Nephron progenitor cell (in vitro differentiated cells): ENCODE results near the gene MIGA1.

Source experiments
- DNase-seq: peaks from one replicate; pipeline ENCODE4 v3.0.0; 2021
- H3K27ac Mint-ChIP-seq: 2 replicates; pipeline ENCODE4 v1.8.0; 2021; ENCODE audit warnings: mild to moderate bottlenecking, moderate library complexity, mixed read lengths
- H3K27me3 Mint-ChIP-seq: 2 replicates; pipeline ENCODE4 v1.8.0; 2021; ENCODE audit warnings: mild to moderate bottlenecking, low read depth, mixed read lengths; ENCODE audit not compliant: poor library complexity
- H3K36me3 Mint-ChIP-seq: 2 replicates; pipeline ENCODE4 v1.8.0; 2021; ENCODE audit warnings: low read depth, mixed read lengths
- H3K4me1 Mint-ChIP-seq: 2 replicates; pipeline ENCODE4 v1.8.0; 2021; ENCODE audit warnings: mixed read lengths
- H3K4me3 Mint-ChIP-seq: 2 replicates; pipeline ENCODE4 v1.8.0; 2021; ENCODE audit warnings: mild to moderate bottlenecking, moderate library complexity, mixed read lengths
- H3K9me3 Mint-ChIP-seq: 2 replicates; pipeline ENCODE4 v1.8.0; 2021; ENCODE audit warnings: mild to moderate bottlenecking, moderate library complexity, mixed read lengths
- TF ChIP-seq, protein P1 (sequence below): fragments of 200-600 bp; sonication (generic); IDR thresholded peaks from 2 replicates; pipeline ENCODE4 v1.5.0; 2021; ENCODE audit warnings: antibody characterized with exemption

MIGA1 gene

DNA sequence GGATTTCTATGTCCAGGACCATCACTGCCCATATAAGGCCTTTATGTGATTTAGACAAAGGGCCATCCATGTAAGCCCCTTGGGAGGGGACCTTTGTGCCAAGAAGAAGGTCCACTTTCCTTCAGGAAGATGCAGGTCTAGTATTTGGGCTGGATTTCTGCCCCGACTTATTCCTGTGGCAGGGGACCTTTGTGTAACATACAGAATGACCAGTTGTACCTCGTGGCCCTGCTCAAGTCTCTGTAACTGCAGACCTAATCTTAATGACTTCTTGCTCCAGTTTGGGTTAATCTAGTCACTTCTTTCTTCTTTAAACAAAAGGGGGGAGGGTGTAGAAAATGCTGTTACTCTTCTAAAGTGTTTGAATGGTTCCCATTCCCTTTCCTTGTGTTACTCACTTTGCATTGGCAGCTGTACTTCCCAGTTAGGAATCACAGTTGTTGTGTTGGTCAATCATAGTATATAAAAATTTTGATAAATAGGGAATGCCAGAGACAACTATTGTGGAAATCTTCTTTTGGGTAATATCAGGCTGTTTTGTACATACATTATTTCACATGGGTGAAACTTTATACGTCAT is 54.2 kb downstream of the MIGA1 start:
- H3K27me3 Mint-ChIP-seq: peaks cover 3% of the 10 kb centered on the region
- DNase-seq: no peak
- TF ChIP-seq, protein P1, sequence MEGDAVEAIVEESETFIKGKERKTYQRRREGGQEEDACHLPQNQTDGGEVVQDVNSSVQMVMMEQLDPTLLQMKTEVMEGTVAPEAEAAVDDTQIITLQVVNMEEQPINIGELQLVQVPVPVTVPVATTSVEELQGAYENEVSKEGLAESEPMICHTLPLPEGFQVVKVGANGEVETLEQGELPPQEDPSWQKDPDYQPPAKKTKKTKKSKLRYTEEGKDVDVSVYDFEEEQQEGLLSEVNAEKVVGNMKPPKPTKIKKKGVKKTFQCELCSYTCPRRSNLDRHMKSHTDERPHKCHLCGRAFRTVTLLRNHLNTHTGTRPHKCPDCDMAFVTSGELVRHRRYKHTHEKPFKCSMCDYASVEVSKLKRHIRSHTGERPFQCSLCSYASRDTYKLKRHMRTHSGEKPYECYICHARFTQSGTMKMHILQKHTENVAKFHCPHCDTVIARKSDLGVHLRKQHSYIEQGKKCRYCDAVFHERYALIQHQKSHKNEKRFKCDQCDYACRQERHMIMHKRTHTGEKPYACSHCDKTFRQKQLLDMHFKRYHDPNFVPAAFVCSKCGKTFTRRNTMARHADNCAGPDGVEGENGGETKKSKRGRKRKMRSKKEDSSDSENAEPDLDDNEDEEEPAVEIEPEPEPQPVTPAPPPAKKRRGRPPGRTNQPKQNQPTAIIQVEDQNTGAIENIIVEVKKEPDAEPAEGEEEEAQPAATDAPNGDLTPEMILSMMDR: no peak
- H3K4me1 Mint-ChIP-seq: peaks cover 5% of the 10 kb centered on the region
- H3K9me3 Mint-ChIP-seq: no peaks in the 10 kb centered on the region
- H3K4me3 Mint-ChIP-seq: no peak overlapping the region
- H3K27ac Mint-ChIP-seq: no peak overlapping the region
- no peaks in the 10 kb centered on the region for H3K36me3 Mint-ChIP-seq

DNA sequence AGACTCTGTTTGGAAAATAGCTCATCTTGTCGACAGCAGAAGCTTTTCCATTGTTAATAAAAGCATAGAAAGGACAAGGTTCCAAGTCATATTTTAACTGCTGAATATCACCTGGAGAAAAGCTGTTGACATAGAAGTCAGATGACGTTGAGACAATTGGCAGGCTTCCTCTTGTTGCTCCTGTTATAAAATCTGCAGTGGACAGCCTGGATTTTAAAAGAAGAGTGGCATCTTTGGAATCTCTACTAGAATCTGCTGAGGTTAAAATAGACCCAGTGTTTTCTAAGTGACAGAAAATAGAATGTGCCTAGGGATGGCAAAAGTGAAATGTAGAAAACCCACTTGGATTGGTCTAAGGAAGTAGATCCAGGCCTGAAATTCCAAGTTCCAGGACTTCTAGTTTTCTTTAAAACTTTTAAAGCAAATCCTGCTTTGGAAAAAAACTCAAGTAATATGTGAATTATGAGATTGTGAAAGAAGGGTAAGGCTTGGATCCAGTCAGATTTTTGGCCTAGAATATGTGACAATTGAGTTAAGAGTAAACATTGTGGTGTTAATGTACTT is 55.4 kb downstream of the MIGA1 start:
- no peaks in the 10 kb centered on the region for H3K9me3 Mint-ChIP-seq
- peaks cover 5% of the 10 kb centered on the region for H3K4me1 Mint-ChIP-seq
- TF ChIP-seq, protein P1: no peak
- no peak overlapping the region for H3K27ac Mint-ChIP-seq
- H3K4me3 Mint-ChIP-seq: no peak overlapping the region
- DNase-seq: no peak
- peaks cover 5% of the 10 kb centered on the region for H3K36me3 Mint-ChIP-seq
- H3K27me3 Mint-ChIP-seq: peaks cover 3% of the 10 kb centered on the region

DNA sequence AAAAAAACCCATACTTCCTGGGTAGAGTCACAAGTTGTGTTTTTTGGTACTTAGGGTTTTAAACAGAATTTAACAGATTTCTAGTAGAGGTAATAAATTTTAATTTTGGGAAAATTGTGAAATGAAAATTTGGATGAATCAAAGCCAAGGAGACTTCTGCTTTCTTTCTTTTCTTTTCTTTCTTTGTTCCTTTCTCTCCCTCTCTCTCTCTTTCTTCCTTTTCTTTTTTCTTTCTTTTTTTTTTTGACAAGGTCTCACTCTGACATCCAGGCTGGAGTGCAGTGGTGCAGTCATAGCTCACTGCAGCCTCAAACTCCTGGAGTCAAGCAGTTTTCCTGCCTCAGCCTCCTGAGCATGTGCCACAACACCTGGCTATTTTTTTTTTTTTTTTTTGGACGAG is 62.1 kb downstream of the MIGA1 start:
- no peak for DNase-seq
- Mint-ChIP-seq H3K36me3 (peaks cover 14% of the 10 kb centered on the region), H3K27me3 (peaks cover 2% of the 10 kb centered on the region)

DNA sequence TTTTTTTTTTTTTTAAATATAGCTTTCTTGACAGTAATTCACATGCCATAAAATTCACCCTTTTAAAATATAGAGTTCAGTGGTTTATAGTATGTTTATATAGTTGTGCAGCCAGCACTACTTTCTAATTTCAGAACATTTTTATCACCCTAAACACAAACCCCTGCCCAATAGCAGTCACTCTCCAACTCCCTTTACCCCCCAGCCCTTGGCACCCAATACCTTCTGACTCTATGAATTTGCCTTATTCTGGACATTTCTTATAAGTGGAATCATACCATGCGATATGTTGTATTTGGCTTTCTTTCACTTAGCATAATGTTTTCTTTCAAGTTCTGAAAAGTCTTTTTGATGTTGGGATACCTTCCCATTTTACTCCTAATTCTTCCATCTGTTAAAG is 66.5 kb downstream of the MIGA1 start:
- Mint-ChIP-seq H3K27me3 (peaks cover 2% of the 10 kb centered on the region), H3K4me3 (no peak overlapping the region), H3K36me3 (peaks cover 17% of the 10 kb centered on the region), H3K4me1 (no peaks in the 10 kb centered on the region), H3K27ac (no peak overlapping the region), H3K9me3 (no peaks in the 10 kb centered on the region)
- DNase-seq: no peak
- TF ChIP-seq, protein P1: no peak

More for the DNA sequence above, 62.1 kb downstream of the MIGA1 start:
- H3K4me3 Mint-ChIP-seq: no peak overlapping the region
- no peaks in the 10 kb centered on the region for H3K9me3 Mint-ChIP-seq
- no peaks in the 10 kb centered on the region for H3K4me1 Mint-ChIP-seq
- TF ChIP-seq, protein P1: no peak
- H3K27ac Mint-ChIP-seq: no peak overlapping the region

DNA sequence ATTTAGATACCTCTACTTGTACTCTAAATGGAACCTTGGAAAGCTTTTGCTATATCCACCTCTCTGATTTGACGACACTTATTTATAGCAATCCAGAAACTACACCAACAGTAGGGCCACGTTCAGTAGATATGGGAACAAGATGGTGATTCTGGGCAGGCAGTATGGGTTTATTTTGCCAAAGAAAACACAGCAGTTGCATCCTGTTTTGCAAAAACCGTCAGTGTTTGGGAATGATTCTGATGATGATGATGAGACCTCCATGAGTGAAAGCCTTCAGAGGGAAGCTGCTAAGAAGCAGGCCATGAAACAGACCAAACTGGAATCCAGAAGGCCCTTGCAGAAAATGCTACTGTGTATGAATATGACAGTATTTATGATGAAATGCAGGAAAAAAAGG is 67.5 kb downstream of the MIGA1 start:
- H3K36me3 Mint-ChIP-seq: peaks cover 17% of the 10 kb centered on the region
- no peak overlapping the region for H3K4me3 Mint-ChIP-seq
- H3K27me3 Mint-ChIP-seq: peaks cover 2% of the 10 kb centered on the region
- DNase-seq: no peak
- TF ChIP-seq, protein P1: no peak
- no peaks in the 10 kb centered on the region for H3K4me1 Mint-ChIP-seq
- no peak overlapping the region for H3K27ac Mint-ChIP-seq
- no peaks in the 10 kb centered on the region for H3K9me3 Mint-ChIP-seq

DNA sequence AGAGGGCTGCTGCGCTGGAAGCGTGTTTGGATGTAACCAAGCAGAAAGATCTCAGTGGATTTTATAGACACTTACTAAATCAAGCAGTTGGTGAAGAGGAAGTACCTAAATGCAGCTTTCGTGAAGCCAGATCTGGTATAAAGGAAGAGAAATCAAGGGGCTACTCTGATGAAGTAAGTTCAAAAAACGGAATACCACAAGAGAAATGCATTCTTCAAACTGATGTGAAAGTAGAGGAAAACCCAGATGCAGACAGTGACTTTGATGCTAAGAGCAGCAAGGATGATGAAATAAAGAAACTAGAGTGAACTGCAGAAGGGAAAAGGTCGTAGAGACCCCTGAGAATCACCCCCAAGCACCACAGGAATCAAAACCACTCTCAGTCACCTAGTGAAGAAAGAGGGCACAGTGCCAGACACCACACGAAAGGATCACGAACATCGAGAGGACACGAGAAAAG is 68.2 kb downstream of the MIGA1 start:
- Mint-ChIP-seq H3K27ac (no peak overlapping the region), H3K4me3 (no peak overlapping the region), H3K27me3 (peaks cover 2% of the 10 kb centered on the region), H3K9me3 (no peaks in the 10 kb centered on the region), H3K36me3 (peaks cover 17% of the 10 kb centered on the region), H3K4me1 (no peaks in the 10 kb centered on the region)
- TF ChIP-seq, protein P1: no peak
- no peak for DNase-seq
